Measurements from ENCODE around the gene TLE3.

The TLE3 gene

DNA sequence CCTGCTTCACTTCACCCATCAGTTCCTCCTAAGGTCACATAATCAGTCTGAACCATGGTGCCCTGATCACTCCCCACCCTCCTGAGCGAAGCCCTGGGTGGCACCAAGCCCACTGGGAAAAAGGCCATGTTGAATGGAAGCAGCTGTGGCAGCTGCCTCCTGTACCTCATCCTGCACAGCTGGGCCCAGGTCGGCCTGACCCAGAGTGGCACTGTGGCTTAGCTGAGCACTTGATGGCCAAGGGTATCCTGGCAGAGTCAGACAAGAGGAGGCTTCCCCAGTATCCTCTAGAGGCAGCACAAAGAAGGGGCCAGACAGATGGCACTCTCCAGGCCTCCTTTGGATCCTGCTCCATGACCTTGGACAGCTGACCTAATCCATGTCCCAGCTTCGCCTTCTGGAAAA lies 68.4 kb downstream of the TLE3 start:
- H3K4me3 ChIP-seq (ENCODE audit: low read length) = no peak overlapping the region
- no peak for DNase-seq (ENCODE audit: low read depth)
- no peak for TF ChIP-seq CTCF (conservative IDR thresholded peaks at IDR 0.05; ENCODE audit: low read length)

DNA sequence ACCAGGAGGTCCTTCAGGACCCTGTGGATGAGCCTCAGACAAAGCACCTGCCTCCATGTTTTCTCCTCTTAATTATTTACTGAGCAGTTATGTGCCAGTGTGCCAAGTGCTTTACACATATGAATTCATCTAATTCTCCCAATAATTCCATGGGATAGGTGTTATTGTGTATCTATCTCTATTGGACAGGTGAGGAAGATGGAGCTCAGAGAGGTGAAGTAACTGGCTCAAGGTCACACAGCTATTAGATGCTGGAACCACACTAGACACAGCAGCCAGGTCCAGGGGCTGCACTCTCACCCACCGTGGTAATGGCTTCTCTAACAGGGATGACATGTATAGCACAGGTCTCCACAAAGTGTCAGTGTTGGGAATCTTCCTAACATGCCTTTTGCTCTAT lies 70.2 kb downstream of the TLE3 start:
- no peak for TF ChIP-seq CTCF (conservative IDR thresholded peaks at IDR 0.05; ENCODE audit: low read length)
- no peak overlapping the region for H3K4me3 ChIP-seq (ENCODE audit: low read length)
- no peak for DNase-seq (ENCODE audit: low read depth)

DNA sequence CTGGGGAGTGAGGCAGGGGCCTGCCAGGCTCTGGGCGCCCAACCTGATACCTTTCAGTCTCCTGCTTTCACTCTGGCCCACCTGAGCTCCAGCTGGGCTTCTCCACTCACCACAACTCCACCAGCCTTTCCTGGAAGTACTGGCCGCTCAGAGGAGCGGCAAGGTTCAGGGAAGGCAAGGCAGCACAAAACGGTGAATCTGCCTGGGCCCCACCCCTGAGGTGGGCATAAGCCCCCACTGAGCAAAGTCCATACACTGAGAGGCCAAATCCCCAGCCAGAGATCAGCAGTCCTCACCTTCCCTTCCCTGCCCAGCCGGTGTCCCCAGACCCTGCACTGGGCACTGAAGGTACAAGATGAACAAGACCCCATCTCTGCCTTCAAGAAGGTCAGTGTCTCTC lies 70.7 kb downstream of the TLE3 start:
- no peak for DNase-seq (ENCODE audit: low read depth)
- H3K4me3 ChIP-seq (ENCODE audit: low read length) = no peak overlapping the region
- no peak for TF ChIP-seq CTCF (conservative IDR thresholded peaks at IDR 0.05; ENCODE audit: low read length)

GRCh38 chr15:70025413-70026296 lies 72.1 kb downstream of the TLE3 start:
- no peak for TF ChIP-seq CTCF (conservative IDR thresholded peaks at IDR 0.05; ENCODE audit: low read length)
- no peak overlapping the region for H3K4me3 ChIP-seq (ENCODE audit: low read length)
- peak; percentile 54 for DNase-seq (ENCODE audit: low read depth)

- H3K4me3 ChIP-seq (ENCODE audit: low read length) = no peak overlapping the region
- no peak for TF ChIP-seq CTCF (conservative IDR thresholded peaks at IDR 0.05; ENCODE audit: low read length)
- DNase-seq (ENCODE audit: low read depth) = no peak
Observed at GRCh38 chr15:70024521-70024920, 73.2 kb downstream of the TLE3 start.

- peak; percentile 87 for DNase-seq (ENCODE audit: low read depth)
- no peak for TF ChIP-seq CTCF (conservative IDR thresholded peaks at IDR 0.05; ENCODE audit: low read length)
- no peak overlapping the region; the same call in 1 of the 2 replicates for H3K4me3 ChIP-seq (ENCODE audit: low read length)
Observed at GRCh38 chr15:70023769-70024491, 73.8 kb downstream of the TLE3 start.

All from AG10803 (cell line).